ENCODE results near the gene AHI1.

The AHI1 gene

DNA sequence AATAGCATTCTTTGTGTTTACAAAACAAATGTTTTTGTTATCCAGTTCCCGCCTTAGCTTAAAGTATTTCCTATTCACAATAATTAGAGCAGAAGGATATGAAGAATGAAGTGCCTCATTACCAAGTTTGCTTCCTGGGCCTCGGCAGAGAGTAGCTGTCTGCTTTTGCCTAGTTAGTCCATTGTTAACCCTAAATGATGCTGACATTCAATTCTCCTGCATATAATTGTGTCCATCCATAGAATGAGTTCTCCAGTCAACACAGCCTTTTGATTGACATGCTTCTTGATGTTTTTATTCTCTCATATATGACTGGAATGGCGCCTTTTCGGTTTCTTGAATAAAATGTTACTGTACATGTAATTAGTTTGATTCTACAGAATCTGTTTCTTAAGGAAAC lies 215.6 kb downstream of the AHI1 start:
- TF ChIP-seq, protein P1, sequence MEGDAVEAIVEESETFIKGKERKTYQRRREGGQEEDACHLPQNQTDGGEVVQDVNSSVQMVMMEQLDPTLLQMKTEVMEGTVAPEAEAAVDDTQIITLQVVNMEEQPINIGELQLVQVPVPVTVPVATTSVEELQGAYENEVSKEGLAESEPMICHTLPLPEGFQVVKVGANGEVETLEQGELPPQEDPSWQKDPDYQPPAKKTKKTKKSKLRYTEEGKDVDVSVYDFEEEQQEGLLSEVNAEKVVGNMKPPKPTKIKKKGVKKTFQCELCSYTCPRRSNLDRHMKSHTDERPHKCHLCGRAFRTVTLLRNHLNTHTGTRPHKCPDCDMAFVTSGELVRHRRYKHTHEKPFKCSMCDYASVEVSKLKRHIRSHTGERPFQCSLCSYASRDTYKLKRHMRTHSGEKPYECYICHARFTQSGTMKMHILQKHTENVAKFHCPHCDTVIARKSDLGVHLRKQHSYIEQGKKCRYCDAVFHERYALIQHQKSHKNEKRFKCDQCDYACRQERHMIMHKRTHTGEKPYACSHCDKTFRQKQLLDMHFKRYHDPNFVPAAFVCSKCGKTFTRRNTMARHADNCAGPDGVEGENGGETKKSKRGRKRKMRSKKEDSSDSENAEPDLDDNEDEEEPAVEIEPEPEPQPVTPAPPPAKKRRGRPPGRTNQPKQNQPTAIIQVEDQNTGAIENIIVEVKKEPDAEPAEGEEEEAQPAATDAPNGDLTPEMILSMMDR (IDR thresholded peaks at IDR 0.05): no peak

DNA sequence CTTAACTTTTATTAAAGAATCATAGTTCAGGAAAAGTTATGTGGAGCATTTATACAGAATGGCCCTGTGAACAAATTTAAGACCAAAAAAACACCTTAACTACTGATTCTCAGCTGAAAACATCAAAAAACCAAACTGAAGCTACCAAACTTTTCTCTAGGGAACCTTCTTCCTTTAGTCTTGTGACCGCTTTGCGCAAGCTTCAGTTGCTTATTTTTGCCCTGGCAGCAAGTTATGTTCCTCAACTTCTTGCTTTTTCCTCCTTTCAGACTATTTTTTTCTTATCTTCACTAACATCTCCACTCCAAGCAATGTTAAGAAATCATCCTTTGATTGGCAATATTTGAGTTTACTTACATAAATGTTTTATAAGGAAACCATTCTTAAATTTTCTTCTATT lies 216.3 kb downstream of the AHI1 start:
- TF ChIP-seq, protein P1 (IDR thresholded peaks at IDR 0.05): no peak

DNA sequence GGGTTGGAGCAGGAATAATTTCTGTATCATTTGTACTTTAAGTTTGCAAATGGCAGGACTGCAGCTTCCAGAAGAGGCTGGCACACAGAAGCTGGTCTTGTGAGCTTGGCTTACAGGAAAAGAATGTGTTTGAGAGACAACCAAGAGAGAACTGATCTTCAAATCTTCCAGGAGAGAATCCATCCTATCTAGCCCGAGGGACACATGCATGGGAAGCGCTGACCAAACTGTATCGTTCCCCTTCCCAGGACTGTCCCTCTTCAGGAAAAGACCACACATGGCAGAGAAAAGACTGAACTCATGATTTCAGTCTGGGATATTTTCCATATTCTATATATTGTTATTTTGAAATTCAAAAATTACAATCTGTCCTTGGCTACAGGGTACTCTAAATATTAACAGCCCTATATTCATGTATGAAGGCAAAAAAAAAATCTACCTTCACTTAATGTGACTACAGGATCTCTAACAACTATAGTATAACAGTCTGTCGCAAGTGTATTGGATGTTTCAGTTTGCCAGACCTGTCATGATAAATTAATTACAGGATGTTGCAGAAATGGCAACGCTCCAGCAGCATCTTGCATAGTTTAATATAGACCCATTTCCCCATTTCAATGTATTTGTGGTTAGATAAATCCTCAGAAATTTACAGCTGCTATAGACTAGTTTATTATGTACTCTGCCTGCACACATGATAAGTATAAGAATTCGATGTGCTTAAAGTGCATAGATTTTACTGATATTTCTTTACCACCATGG lies 217.0 kb downstream of the AHI1 start:
- TF ChIP-seq, protein P1 (IDR thresholded peaks at IDR 0.05): no peak

DNA sequence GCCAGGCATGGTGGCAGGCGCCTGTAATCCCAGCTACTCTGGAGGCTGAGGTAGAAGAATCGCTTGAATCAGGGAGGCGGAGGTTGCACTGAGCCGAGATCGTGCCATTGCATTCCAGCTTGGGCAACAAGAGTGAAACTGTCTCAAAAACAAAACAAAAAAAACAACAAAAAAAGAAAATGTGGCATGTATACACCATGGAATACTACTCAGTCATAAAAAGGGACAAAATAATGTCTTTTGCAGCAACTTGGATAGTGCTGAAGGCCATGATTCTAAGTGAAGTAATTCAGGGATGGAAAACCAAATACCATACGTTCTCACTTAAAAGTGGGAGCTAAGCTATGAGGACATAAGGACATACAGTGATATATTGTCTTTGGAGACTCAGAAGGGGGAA lies 220.1 kb downstream of the AHI1 start:
- TF ChIP-seq, protein P1 (IDR thresholded peaks at IDR 0.05): no peak

DNA sequence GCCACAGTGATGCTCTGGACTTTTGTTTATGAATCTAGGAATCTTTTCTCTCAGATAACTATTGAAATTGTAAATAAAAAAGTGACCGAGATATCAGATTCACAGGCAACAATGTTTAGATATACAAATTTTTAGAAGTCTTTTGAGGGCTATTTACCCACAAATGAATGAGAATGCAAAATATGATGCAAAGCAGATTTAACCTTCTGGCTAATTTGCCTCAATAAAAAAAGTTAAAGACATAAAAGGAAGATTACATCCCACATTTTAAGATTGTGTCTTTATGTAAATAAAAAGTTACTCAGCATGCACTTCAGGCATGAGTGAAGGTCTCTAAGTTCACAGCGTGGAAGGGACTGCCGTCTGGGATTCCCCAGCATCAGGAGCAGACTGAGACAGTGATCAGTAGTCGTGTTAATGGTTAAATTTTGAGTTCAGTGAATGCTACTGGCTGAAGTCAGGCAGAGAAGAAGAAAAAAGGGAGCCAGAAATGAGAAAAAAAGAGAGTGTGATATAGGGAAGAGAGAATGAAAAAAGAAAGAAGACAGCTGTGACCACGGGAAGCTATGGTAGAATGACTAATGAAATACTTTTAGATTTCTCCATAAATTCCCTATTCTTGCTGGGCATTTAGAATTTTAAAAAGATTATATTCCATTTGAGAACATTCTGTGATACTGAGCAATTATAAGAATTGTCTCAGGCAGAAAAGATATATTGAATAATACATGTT lies 222.8 kb downstream of the AHI1 start:
- TF ChIP-seq, protein P1 (IDR thresholded peaks at IDR 0.05): no peak

DNA sequence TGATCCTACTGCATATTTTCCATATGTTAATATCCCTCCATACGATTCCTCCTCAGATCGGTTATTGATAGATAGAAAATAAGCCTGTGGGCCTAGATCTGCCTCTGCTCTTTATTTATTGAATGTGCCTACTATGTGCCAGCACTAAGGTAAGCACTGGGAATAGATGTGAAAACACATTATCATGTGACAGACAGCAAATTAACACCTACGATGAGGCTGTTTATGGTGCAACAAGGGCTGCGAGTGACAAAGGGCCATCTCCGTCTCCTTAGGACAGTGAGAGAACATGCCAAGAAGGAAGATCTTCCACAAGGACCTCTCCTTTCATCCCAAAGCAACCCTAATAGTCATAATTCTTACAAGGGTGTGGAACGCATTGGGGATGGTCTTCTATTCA lies 225.9 kb downstream of the AHI1 start:
- TF ChIP-seq, protein P1 (IDR thresholded peaks at IDR 0.05): no peak

DNA sequence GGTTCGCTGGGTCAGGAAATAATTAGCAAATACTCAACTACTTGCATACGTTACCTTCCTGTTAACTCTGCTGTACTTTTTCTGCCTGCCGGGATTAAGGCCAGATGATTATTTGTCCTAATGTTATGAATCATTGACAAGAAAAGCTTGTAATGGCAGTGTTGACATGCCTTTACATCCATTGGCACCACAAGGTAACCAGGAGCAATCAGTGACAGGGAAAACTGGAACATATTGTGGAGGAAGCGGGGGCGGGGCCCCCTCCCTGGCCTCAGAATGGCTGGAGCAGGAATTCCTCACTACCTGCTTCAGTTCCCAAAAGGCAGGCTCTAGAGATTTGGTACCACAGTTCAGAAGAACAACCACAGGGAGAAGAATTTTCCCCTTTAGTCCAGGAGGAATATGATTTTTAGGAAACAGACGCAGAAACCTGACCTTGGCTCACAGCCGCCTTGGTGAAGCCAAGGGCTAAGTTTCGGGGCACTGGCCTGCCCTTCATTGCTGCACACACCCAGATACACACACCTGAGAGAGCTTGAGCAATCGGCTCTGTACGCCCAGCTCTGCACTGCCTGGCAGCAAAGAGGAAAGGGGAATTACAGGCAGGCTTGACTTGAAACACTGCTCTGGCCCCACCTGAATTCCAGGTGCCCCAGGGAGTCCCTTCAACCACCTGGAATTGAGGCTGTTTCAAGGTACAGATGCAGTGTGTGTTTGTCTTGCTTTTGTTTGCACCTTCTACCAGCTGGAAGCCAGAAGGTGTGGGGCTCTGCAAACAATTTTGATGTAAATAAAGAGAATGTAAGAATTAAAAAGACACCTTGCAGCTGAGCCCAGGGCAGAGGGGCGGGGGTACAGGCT lies 226.6 kb downstream of the AHI1 start:
- TF ChIP-seq, protein P1 (IDR thresholded peaks at IDR 0.05): no peak

All from LNCAP (cell line).